Measurements from ENCODE around the gene GGA1. TPM values are rescaled to one million over a fixed set of nuclear protein-coding genes. Genes with fewer than 3 reads are reported as not detected.
A peak's percentile ranks its signal among the peaks of the same experiment; 100 is the strongest.
"Not testable (repeated sequence)": the region's sequence is repeated elsewhere in the genome, so short reads cannot be mapped to it uniquely, and the experiment has no call there.

GGA1 gene
- total RNA-seq, 1 experiment from 2014 or later = 34.0 TPM

- DNase-seq (ENCODE audit: low read depth) = peak; percentile 56
Observed at GRCh38 chr22:37607010-37607934, 1.4 kb upstream of the GGA1 start.

- no peak for DNase-seq (ENCODE audit: low read depth)
Observed at GRCh38 chr22:37607935-37608476, 628 bp upstream of the GGA1 start.

GRCh38 chr22:37609240-37610152 lies 862 bp downstream of the GGA1 start:
- no peak for DNase-seq (ENCODE audit: low read depth)

- DNase-seq (ENCODE audit: low read depth) = not testable (repeated sequence)
Observed at GRCh38 chr22:37610153-37610475, 1.5 kb downstream of the GGA1 start.

- no peak for DNase-seq (ENCODE audit: low read depth)
Observed at GRCh38 chr22:37610480-37611129, 2.0 kb downstream of the GGA1 start.

GRCh38 chr22:37611207-37611606 lies 2.6 kb downstream of the GGA1 start:
- DNase-seq (ENCODE audit: low read depth) = no peak

- DNase-seq (ENCODE audit: low read depth) = no peak
Observed at GRCh38 chr22:37616201-37617083, 7.8 kb downstream of the GGA1 start.

GRCh38 chr22:37617431-37617830 lies 8.8 kb downstream of the GGA1 start:
- no peak for DNase-seq (ENCODE audit: low read depth)

GRCh38 chr22:37618072-37618656 lies 9.5 kb downstream of the GGA1 start:
- DNase-seq (ENCODE audit: low read depth) = no peak

GRCh38 chr22:37618674-37619073 lies 10.0 kb downstream of the GGA1 start:
- no peak for DNase-seq (ENCODE audit: low read depth)

- DNase-seq (ENCODE audit: low read depth) = no peak
Observed at GRCh38 chr22:37619991-37620390, 11.4 kb downstream of the GGA1 start.

- DNase-seq (ENCODE audit: low read depth) = no peak
Observed at GRCh38 chr22:37621352-37621860, 12.8 kb downstream of the GGA1 start.

- DNase-seq (ENCODE audit: low read depth) = no peak
Observed at GRCh38 chr22:37623075-37624016, 14.7 kb downstream of the GGA1 start.

- DNase-seq (ENCODE audit: low read depth) = no peak
Observed at GRCh38 chr22:37624017-37624365, 15.4 kb downstream of the GGA1 start.

GRCh38 chr22:37624876-37625275 lies 16.2 kb downstream of the GGA1 start:
- no peak for DNase-seq (ENCODE audit: low read depth)

- no peak for DNase-seq (ENCODE audit: low read depth)
Observed at GRCh38 chr22:37625737-37626136, 17.1 kb downstream of the GGA1 start.

- no peak for DNase-seq (ENCODE audit: low read depth)
Observed at GRCh38 chr22:37626144-37626543, 17.5 kb downstream of the GGA1 start.

GRCh38 chr22:37626556-37627075 lies 18.0 kb downstream of the GGA1 start:
- DNase-seq (ENCODE audit: low read depth) = no peak

GRCh38 chr22:37627121-37627520 lies 18.5 kb downstream of the GGA1 start:
- DNase-seq (ENCODE audit: low read depth) = peak; percentile 32

Data from HT1080 (cell line).